OCI-LY7 (cell line): Measurements from ENCODE around the gene PLXNA3. TPM values are rescaled to one million over a fixed set of nuclear protein-coding genes. Genes with fewer than 3 reads are reported as not detected.

Experiments
- BruUV-seq: library from RNA; stranded (reverse); fragments of 400-500 nt; replicated peaks from 2 replicates; lab custom pipeline; 2021; lab: Mats Ljungman, UMichigan
- CTCF ChIA-PET: fragments of 300-600 bp; sonication (Branson Sonifier 250); formaldehyde crosslinking; loops from one replicate; lab custom pipeline; 2022; ENCODE audit warnings: antibody characterized with exemption; ENCODE audit not compliant: unreplicated experiment; lab: Charles Lee
- POLR2A ChIA-PET: fragments of 300-600 bp; sonication (Branson Sonifier 250); formaldehyde crosslinking; loops from one replicate; lab custom pipeline; 2022; ENCODE audit warnings: antibody characterized with exemption; lab: Charles Lee
- DNase-seq: peaks from one replicate; pipeline ENCODE4 v3.0.0-alpha.2; 2015; ENCODE audit warnings: low spot score
- H2AFZ ChIP-seq: fragments of 200-600 bp; sonication (generic), shearing (Covaris generic); 2 replicates; pipeline ENCODE4 v1.6.1; 2014; ENCODE audit warnings: mild to moderate bottlenecking, antibody characterized with exemption, low read length, moderate library complexity
- H3K27ac ChIP-seq: fragments of 200-600 bp; sonication (generic); 2 replicates; pipeline ENCODE4 v1.5.1; 2014; ENCODE audit warnings: mixed run types, low read depth, mild to moderate bottlenecking, moderate library complexity, low read length, inconsistent platforms; ENCODE audit not compliant: poor library complexity, severe bottlenecking
- H3K36me3 ChIP-seq: fragments of 200-600 bp; sonication (generic); 2 replicates; pipeline ENCODE4 v1.6.1; 2014; ENCODE audit warnings: mild to moderate bottlenecking, antibody characterized with exemption, low read length, moderate library complexity, mixed read lengths; ENCODE audit not compliant: insufficient read depth
- H3K4me1 ChIP-seq: fragments of 200-600 bp; sonication (generic); 2 replicates; pipeline ENCODE4 v1.5.1; 2014; ENCODE audit warnings: mild to moderate bottlenecking, low read length; ENCODE audit not compliant: insufficient read depth, poor library complexity, severe bottlenecking
- H3K4me2 ChIP-seq: fragments of 200-600 bp; sonication (generic); 2 replicates; pipeline ENCODE4 v1.6.1; 2014; ENCODE audit warnings: mild to moderate bottlenecking, low read length
- H3K4me3 ChIP-seq: fragments of 200-600 bp; sonication (generic); 2 replicates; pipeline ENCODE4 v1.5.1; 2014; ENCODE audit warnings: mild to moderate bottlenecking, low read depth, low read length; ENCODE audit not compliant: poor library complexity, severe bottlenecking
- H3K79me2 ChIP-seq: fragments of 200-600 bp; sonication (generic); 2 replicates; pipeline ENCODE4 v1.6.1; 2016; ENCODE audit warnings: low read depth, mild to moderate bottlenecking, low read length, moderate library complexity, mixed read lengths; ENCODE audit not compliant: insufficient read depth
- H3K9me2 ChIP-seq: fragments of 200-600 bp; sonication (generic); 2 replicates; pipeline ENCODE4 v1.6.1; 2016; ENCODE audit warnings: mild to moderate bottlenecking, low read length, mixed read lengths; ENCODE audit not compliant: insufficient read depth
- H3K9me3 ChIP-seq: fragments of 200-600 bp; sonication (generic); 2 replicates; pipeline ENCODE4 v1.6.1; 2014; ENCODE audit warnings: mild to moderate bottlenecking, mixed run types, low read length, mixed read lengths
- H4K20me1 ChIP-seq: fragments of 200-600 bp; sonication (generic); 2 replicates; pipeline ENCODE4 v1.6.1; 2014; ENCODE audit warnings: mild to moderate bottlenecking, antibody characterized with exemption, low read length, moderate library complexity, mixed read lengths; ENCODE audit not compliant: insufficient read depth
- CTCF ChIP-seq: fragments of 200-600 bp; sonication (generic); conservative IDR thresholded peaks from 2 replicates; pipeline ENCODE4 v1.5.1; 2014; ENCODE audit warnings: mild to moderate bottlenecking, antibody characterized with exemption, low read length, moderate library complexity, mixed read lengths
- EZH2phosphoT487 ChIP-seq: fragments of 200-600 bp; sonication (generic); IDR thresholded peaks from 2 replicates; pipeline ENCODE4 v1.6.1; 2018; ENCODE audit warnings: low read depth, borderline replicate concordance, mild to moderate bottlenecking, mixed run types, antibody characterized with exemption, low read length, moderate library complexity, mixed read lengths
- intact Hi-C: fragments of 100-400 bp; cut with micrococcal nuclease; formaldehyde crosslinking; loops from one replicate; pipeline ENCODE4 v1.10.0; 2022; ENCODE audit not compliant: unreplicated experiment
- total RNA-seq, 2 experiments: library from RNA; depleted of rRNA in 1 of 2; stranded (reverse); fragments of >200 nt in 1 of 2; shearing (Covaris generic) in 1 of 2; gene quantifications; 2 replicates each; pipeline ENCODE4 v1.2.3, GENCODE V29; 2014 to 2022

Gene PLXNA3
- total RNA-seq, 2 experiments from 2014 or later, result 5.6 to 8.0 TPM

- TF ChIP-seq EZH2phosphoT487 (no peak), CTCF (no peak)
- DNase-seq, result no peak
- CTCF ChIA-PET, result interaction anchor here (0.5 kb wide), 1 partner anchor 27 kb away, joined by 3 read pairs; no protein-coding TSS in a partner anchor
- BruUV-seq, result no TSS peak
- Histone ChIP-seq H3K4me3 (no peak overlapping the region), H3K27ac (no peak overlapping the region), H3K79me2 (no peaks in the 10 kb centered on the region), H3K4me2 (no peak overlapping the region), H4K20me1 (no peaks in the 10 kb centered on the region), H2AFZ (no peak overlapping the region), H3K4me1 (peaks cover 13% of the 10 kb centered on the region), H3K9me3 (no peaks in the 10 kb centered on the region), H3K9me2 (no peaks in the 10 kb centered on the region), H3K36me3 (peaks cover 9% of the 10 kb centered on the region)
- intact Hi-C loops, result no loop called here
- POLR2A ChIA-PET, result no interaction called here
Observed at GRCh38 chrX:154513716-154514115, 55.6 kb downstream of the PLXNA3 start.

- no peaks in the 10 kb centered on the region for H3K9me2 ChIP-seq
- ChIA-PET CTCF (interaction anchor here (0.9 kb wide), 1 partner anchor 15 kb away, joined by 3 read pairs; no protein-coding TSS in a partner anchor), POLR2A (interaction anchor here (0.7 to 1.0 kb wide), 2 partner anchors 86 to 592 kb away, joined by 3 read pairs; partner anchors contain the start of gene ATP6AP1)
- no peak overlapping the region for H3K27ac ChIP-seq
- BruUV-seq, result no TSS peak
- no peaks in the 10 kb centered on the region for H3K79me2 ChIP-seq
- peak overlapping the region; percentile 93 for H3K4me2 ChIP-seq
- TF ChIP-seq CTCF, result no peak
- no peak for TF ChIP-seq EZH2phosphoT487
- H3K9me3 ChIP-seq, result no peaks in the 10 kb centered on the region
- intact Hi-C loops, result loop anchor here (5.0 kb wide), 1 partner anchor 38 kb away; the partner anchor contains the start of gene LAGE3
- H4K20me1 ChIP-seq, result no peaks in the 10 kb centered on the region
- peak overlapping the region; percentile 54; the same call in 1 of the 2 replicates for H2AFZ ChIP-seq
- H3K4me1 ChIP-seq, result peaks cover 13% of the 10 kb centered on the region
- no peaks in the 10 kb centered on the region for H3K36me3 ChIP-seq
- peak; percentile 14 for DNase-seq
- H3K4me3 ChIP-seq, result peak overlapping the region; percentile 91
Observed at GRCh38 chrX:154515090-154515965, 57.2 kb downstream of the PLXNA3 start.
